K562 (cell line): Measurements from ENCODE around the gene KIF3B. TPM values are rescaled to one million over a fixed set of nuclear protein-coding genes. Genes with fewer than 3 reads are reported as not detected.

ENCODE experiments used
- ATF2 ChIP-seq: sonication (generic); formaldehyde crosslinking; IDR thresholded peaks from 2 replicates; pipeline ENCODE4 v1.8.1; 2022; ENCODE audit warnings: missing genetic modification reagents
- DACH1 ChIP-seq: fragments of 450-650 bp; IDR thresholded peaks from 2 replicates; pipeline ENCODE4 v1.6.1; 2018; ENCODE audit not compliant: partially characterized antibody
- EP400 ChIP-seq: fragments of 450-650 bp; IDR thresholded peaks from 2 replicates; pipeline ENCODE4 v1.6.1; 2017; ENCODE audit warnings: antibody characterized with exemption, mild to moderate bottlenecking, moderate library complexity
- GTF2B ChIP-seq: IDR thresholded peaks from 2 replicates; pipeline ENCODE4 v1.6.1; 2011; ENCODE audit not compliant: insufficient read length; ENCODE audit errors: extremely low read depth
- HEY1 ChIP-seq: fragments of 250-450 bp; sonication (Bioruptor Pico); IDR thresholded peaks from 2 replicates; pipeline ENCODE4 v1.5.0; 2020; ENCODE audit warnings: mild to moderate bottlenecking, moderate library complexity, borderline replicate concordance
- HINFP ChIP-seq: fragments of 450-650 bp; conservative IDR thresholded peaks from 2 replicates; pipeline ENCODE4 v1.6.1; 2016; ENCODE audit warnings: missing genetic modification characterization, low read depth, mild to moderate bottlenecking, control low read depth, missing compliant biosample characterization
- MBD1 ChIP-seq: fragments of 250-450 bp; sonication (Bioruptor Pico); IDR thresholded peaks from 2 replicates; pipeline ENCODE4 v1.8.0; 2022; ENCODE audit warnings: inconsistent platforms
- NFYB ChIP-seq: IDR thresholded peaks from 2 replicates; pipeline ENCODE4 v1.6.1; 2011; ENCODE audit warnings: mild to moderate bottlenecking, moderate library complexity; ENCODE audit not compliant: insufficient read length; ENCODE audit errors: extremely low read depth
- OTX1 ChIP-seq: fragments of 450-650 bp; formaldehyde crosslinking; IDR thresholded peaks from 2 replicates; pipeline ENCODE4 v1.4.0; 2022; ENCODE audit warnings: mild to moderate bottlenecking
- PHF21A ChIP-seq: fragments of 450-650 bp; IDR thresholded peaks from 2 replicates; pipeline ENCODE4 v1.6.1; 2017; ENCODE audit warnings: low read depth, borderline replicate concordance
- PRDM10 ChIP-seq: fragments of 450-650 bp; IDR thresholded peaks from 2 replicates; pipeline ENCODE4 v1.6.1; 2018; ENCODE audit not compliant: partially characterized antibody
- PRMT5 ChIP-seq: sonication (generic); formaldehyde crosslinking; IDR thresholded peaks from 2 replicates; pipeline ENCODE4 v1.5.0; 2020; ENCODE audit warnings: missing genetic modification reagents
- ZC3H4 ChIP-seq: sonication (generic); formaldehyde crosslinking; IDR thresholded peaks from 2 replicates; pipeline ENCODE4 v1.9.0; 2021; ENCODE audit warnings: missing genetic modification reagents, borderline replicate concordance
- polyA plus RNA-seq, 8 experiments: library from polyadenylated mRNA; depleted of rRNA in 4 of 8; stranded (reverse) in 5 of 8; unstranded in 3 of 8; fragments of >200 nt; fragmentation: Nextera tagmentation in 2 of 8; fragmentation: Illumina TruSeq in 1 of 8; extraction: Ambion mirVana in 2 of 8; extraction: Trizol in 1 of 8; gene quantifications; 2 replicates each; pipeline versions ENCODE4 v1.2.1 to v1.2.3, GENCODE V29; 2011 to 2014; ENCODE audit warnings: inconsistent platforms in 1 of 8, missing spikeins in 1 of 8
- total RNA-seq, 7 experiments: library from RNA; depleted of rRNA in 6 of 7; stranded (reverse); fragments of >200 nt in 6 of 7; fragmentation: Illumina TruSeq in 2 of 7; extraction: Trizol in 2 of 7; gene quantifications; 2 replicates each; pipeline versions ENCODE4 v1.2.1 to v1.2.3, GENCODE V29; 2011 to 2021; ENCODE audit warnings: low replicate concordance in 1 of 7

Gene KIF3B
- total and polyA plus RNA-seq, 9 of the 15 experiments (the other 6 are each of a cell fraction or from before 2014, with no cell fraction given): 2.9 to 12.3 (median 8.6) TPM

- TF ChIP-seq PRDM10: peak; percentile 7
- no peak for TF ChIP-seq ZC3H4
- peak; percentile 79 for TF ChIP-seq EP400
- no peak for TF ChIP-seq GTF2B
- no peak for TF ChIP-seq PRMT5 (CRISPR knock-in tag)
- TF ChIP-seq DACH1: no peak
- no peak for TF ChIP-seq ATF2 (CRISPR knock-in tag)
- TF ChIP-seq NFYB: no peak
- TF ChIP-seq HINFP (tag): peak; percentile 87
- no peak for TF ChIP-seq PHF21A
- TF ChIP-seq MBD1 (CRISPR knock-in tag): no peak
- TF ChIP-seq HEY1 (CRISPR knock-in tag): no peak
- TF ChIP-seq OTX1: no peak
Measured at GRCh38 chr20:32357869-32358631, 80.6 kb downstream of the KIF3B start, which contains the start of gene ASXL1 (continued).
